Tibial nerve (tissue), 4 donors: Measurements from ENCODE around the gene ZBTB20. TPM values are rescaled to one million over a fixed set of nuclear protein-coding genes. Genes with fewer than 3 reads are reported as not detected.

ENCODE experiments used
- DNase-seq, 2 donors: peaks; one replicate each; pipeline ENCODE4 v3.0.0-alpha.2; 2019; ENCODE audit warnings: low spot score in 2 of 2
- H3K27ac ChIP-seq, 4 donors: fragments of 200-600 bp; sonication (generic) in 3 of 4; one replicate each; pipeline ENCODE4 v1.5.1; 2017 to 2019; ENCODE audit warnings: mild to moderate bottlenecking in 1 of 4
- H3K27me3 ChIP-seq, 2 donors: fragments of 200-600 bp; sonication (generic) in 1 of 2; one replicate each; pipeline versions ENCODE4 v1.5.1 to v1.6.0; 2017 to 2019
- H3K36me3 ChIP-seq, 3 donors: fragments of 200-600 bp; sonication (generic); one replicate each; pipeline ENCODE4 v1.5.1; 2018 to 2019
- H3K4me1 ChIP-seq, 4 donors: fragments of 200-600 bp; sonication (generic) in 3 of 4; one replicate each; pipeline ENCODE4 v1.5.1; 2017 to 2019
- H3K4me3 ChIP-seq, 4 donors: fragments of 200-600 bp; sonication (generic) in 3 of 4; one replicate each; pipeline ENCODE4 v1.5.1; 2017 to 2019; ENCODE audit warnings: mild to moderate bottlenecking in 1 of 4, moderate library complexity in 1 of 4
- H3K9me3 ChIP-seq, 4 donors: fragments of 200-600 bp; sonication (generic) in 3 of 4; one replicate each; pipeline ENCODE4 v1.5.1; 2017 to 2019
- EP300 ChIP-seq, 2 donors: sonication (generic); formaldehyde crosslinking; IDR thresholded peaks; one replicate each; pipeline ENCODE4 v1.6.1; 2017; ENCODE audit warnings: antibody characterized with exemption in 2 of 2, mild to moderate bottlenecking in 1 of 2
- POLR2A ChIP-seq, 2 donors: fragments of 450-650 bp; IDR thresholded peaks; one replicate each; pipeline ENCODE4 v1.6.1; 2017; ENCODE audit warnings: antibody characterized with exemption in 2 of 2, mild to moderate bottlenecking in 2 of 2, moderate library complexity in 2 of 2
- WGBS, 2 donors: methylation state at CpG; one replicate each; pipeline ENCODE4 v1.1.5; 2018; 5-methylcytosine and 5-hydroxymethylcytosine counted together
- total RNA-seq, 4 donors: library from RNA; depleted of rRNA; stranded (reverse); fragments of >200 nt; gene quantifications; one replicate each; pipeline ENCODE4 v1.1.0, GENCODE V29; 2016
- TF ChIP-seq, protein P1 (sequence below), 5 experiments: fragments of 200-600 bp in 3 of 5; fragments of 450-650 bp in 2 of 5; sonication (generic) in 3 of 5; IDR thresholded peaks; one replicate each; pipeline ENCODE4 v1.5.1; 2016 to 2019; ENCODE audit warnings: antibody characterized with exemption in 5 of 5, mild to moderate bottlenecking in 3 of 5, moderate library complexity in 2 of 5

ZBTB20 gene
- total RNA-seq, 4 donors from 2014 or later = 63.3 to 127 (median 102) TPM

DNA sequence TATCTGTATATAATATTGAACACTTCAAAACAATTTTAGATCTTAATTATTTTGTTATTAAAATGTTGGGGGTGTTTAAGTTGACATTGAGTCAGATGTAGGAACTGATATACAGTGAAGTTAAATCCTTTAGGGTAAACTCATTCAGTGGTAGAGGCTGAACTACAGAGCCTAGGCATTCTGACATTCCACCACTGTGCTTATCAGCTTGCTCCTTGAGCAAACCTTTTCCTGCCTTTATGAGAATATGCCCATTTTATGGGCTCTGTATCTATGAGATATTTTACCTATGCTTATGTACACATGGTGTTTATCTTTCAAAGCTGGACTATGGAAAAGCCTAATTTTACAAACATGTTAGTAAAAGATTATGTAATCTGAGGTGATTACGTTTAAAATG is 407.5 kb downstream of the ZBTB20 start:
- WGBS, 2 donors = 89 to 98% methylated on average over 1 of the region's 1 CpG

DNA sequence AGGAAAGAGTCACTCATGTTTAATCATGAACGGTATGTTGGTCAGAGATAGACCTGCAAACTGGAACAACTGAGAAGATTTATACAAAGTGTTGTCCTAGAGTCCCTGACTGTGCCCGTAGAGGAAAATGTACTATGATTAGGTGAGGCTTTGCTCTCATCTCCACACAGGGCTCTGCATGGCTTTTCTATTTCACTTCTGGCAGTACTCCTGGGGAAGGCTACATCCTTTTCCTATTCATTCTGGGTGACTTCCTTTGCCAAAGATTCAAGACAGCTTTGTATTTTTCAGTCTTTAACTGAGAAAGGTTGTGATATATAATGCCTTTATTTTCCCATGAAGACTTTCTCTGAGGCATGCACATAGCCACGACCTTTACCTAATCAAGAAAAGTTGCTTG is 414.7 kb downstream of the ZBTB20 start:
- Histone ChIP-seq H3K9me3 (no peaks in the 10 kb centered on the region), H3K36me3 (no peaks in the 10 kb centered on the region), H3K4me1 (peaks cover 0 to 18% (median 0%) of the 10 kb centered on the region in 4 donors), H3K4me3 (no peak overlapping the region), H3K27me3 (no peaks in the 10 kb centered on the region), H3K27ac (no peak overlapping the region)
- no peak for DNase-seq
- 51 to 54% methylated on average over 3 of the region's 3 CpGs for WGBS, 2 donors
- TF ChIP-seq, protein P1, sequence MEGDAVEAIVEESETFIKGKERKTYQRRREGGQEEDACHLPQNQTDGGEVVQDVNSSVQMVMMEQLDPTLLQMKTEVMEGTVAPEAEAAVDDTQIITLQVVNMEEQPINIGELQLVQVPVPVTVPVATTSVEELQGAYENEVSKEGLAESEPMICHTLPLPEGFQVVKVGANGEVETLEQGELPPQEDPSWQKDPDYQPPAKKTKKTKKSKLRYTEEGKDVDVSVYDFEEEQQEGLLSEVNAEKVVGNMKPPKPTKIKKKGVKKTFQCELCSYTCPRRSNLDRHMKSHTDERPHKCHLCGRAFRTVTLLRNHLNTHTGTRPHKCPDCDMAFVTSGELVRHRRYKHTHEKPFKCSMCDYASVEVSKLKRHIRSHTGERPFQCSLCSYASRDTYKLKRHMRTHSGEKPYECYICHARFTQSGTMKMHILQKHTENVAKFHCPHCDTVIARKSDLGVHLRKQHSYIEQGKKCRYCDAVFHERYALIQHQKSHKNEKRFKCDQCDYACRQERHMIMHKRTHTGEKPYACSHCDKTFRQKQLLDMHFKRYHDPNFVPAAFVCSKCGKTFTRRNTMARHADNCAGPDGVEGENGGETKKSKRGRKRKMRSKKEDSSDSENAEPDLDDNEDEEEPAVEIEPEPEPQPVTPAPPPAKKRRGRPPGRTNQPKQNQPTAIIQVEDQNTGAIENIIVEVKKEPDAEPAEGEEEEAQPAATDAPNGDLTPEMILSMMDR (IDR thresholded peaks at IDR 0.05) = no peak
- TF ChIP-seq EP300 (IDR thresholded peaks at IDR 0.05) (no peak), POLR2A (IDR thresholded peaks at IDR 0.05) (no peak)

More for the DNA sequence above, 407.5 kb downstream of the ZBTB20 start:
- Histone ChIP-seq H3K4me1 (peaks cover 0 to 12% (median 0%) of the 10 kb centered on the region in 4 donors), H3K4me3 (no peak overlapping the region), H3K27me3 (no peaks in the 10 kb centered on the region), H3K27ac (no peak overlapping the region), H3K9me3 (no peaks in the 10 kb centered on the region), H3K36me3 (no peaks in the 10 kb centered on the region)
- DNase-seq = no peak
- TF ChIP-seq, protein P1 (IDR thresholded peaks at IDR 0.05) = no peak
- no peak for TF ChIP-seq EP300 (IDR thresholded peaks at IDR 0.05)
- no peak for TF ChIP-seq POLR2A (IDR thresholded peaks at IDR 0.05)

DNA sequence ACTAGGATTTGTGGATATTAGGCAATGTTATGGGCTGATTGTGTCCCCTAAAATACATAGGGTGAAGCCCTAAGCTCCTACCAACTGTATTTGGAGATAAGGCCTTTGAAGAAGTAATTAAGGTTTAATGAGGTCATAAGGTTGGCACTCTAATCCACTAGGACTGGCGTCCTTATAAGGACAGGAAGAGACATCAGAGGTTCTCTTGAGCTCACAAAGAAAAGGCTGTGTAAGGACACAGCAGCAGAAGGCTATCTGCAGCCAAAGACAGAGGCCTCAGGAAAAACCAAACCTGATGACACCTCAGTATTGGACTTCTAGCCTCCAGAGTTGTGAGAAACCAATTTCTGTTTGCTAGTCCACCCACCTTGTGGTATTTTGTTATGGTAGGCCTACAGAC is 416.7 kb downstream of the ZBTB20 start:
- H3K27ac ChIP-seq = no peak overlapping the region
- TF ChIP-seq, protein P1 (IDR thresholded peaks at IDR 0.05) = no peak
- TF ChIP-seq EP300 (IDR thresholded peaks at IDR 0.05) (no peak), POLR2A (IDR thresholded peaks at IDR 0.05) (no peak)
- H3K27me3 ChIP-seq = no peaks in the 10 kb centered on the region
- no peaks in the 10 kb centered on the region for H3K36me3 ChIP-seq
- H3K9me3 ChIP-seq = no peaks in the 10 kb centered on the region
- no peak overlapping the region for H3K4me3 ChIP-seq
- 58 to 64% methylated on average over 1 of the region's 1 CpG for WGBS, 2 donors
- no peak for DNase-seq
- peaks cover 0 to 22% (median 0%) of the 10 kb centered on the region in 4 donors for H3K4me1 ChIP-seq

DNA sequence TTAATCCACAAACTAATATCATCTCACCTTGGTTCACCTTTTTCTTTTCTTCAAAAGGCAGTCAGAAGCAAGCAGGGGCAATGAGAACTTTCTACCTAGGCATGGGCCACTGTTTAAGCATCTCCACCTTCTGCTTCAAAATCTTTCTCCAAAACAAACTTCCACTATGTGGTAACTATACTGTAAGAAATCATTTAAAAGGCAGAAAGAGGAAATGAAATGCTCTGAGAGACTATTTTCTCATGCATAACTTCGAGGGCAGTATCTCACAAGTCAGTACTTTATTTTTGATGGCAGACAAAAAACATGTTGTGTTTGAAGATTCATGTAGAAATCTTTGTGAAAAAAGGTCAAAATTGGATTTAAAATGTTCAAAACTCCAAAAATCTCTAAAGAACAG is 419.7 kb downstream of the ZBTB20 start:
- no peaks in the 10 kb centered on the region for H3K9me3 ChIP-seq
- H3K27me3 ChIP-seq = no peaks in the 10 kb centered on the region
- TF ChIP-seq EP300 (IDR thresholded peaks at IDR 0.05) (no peak), POLR2A (IDR thresholded peaks at IDR 0.05) (no peak)
- TF ChIP-seq, protein P1 (IDR thresholded peaks at IDR 0.05) = no peak
- no peak overlapping the region for H3K27ac ChIP-seq
- DNase-seq = no peak
- H3K4me3 ChIP-seq = no peak overlapping the region
- H3K4me1 ChIP-seq = peaks cover 0 to 20% (median 0%) of the 10 kb centered on the region in 4 donors
- 19 to 26% methylated on average over 1 of the region's 1 CpG for WGBS, 2 donors
- H3K36me3 ChIP-seq = no peaks in the 10 kb centered on the region

DNA sequence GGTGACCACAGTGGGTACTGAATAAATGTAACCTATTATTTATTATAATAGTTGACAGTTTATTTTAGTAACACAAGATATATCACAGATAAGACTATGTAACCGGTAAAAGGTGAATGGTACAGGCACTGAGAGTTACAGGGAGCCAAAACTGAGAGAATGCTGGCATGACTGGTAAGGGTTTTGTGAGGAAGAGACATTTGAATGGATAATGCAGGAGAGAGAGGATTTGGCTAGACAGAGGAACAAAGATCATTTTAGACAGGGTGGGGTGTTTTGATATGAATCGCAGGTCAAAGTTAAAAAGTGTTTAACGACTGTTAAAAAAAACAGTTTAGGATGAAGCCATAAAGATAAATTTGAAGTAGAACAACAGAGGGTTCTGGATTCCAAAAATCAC is 421.1 kb downstream of the ZBTB20 start:
- H3K27me3 ChIP-seq = no peaks in the 10 kb centered on the region
- no peak for DNase-seq
- 68 to 71% methylated on average over 3 of the region's 3 CpGs for WGBS, 2 donors
- H3K4me3 ChIP-seq = no peak overlapping the region
- no peak overlapping the region for H3K27ac ChIP-seq
- no peaks in the 10 kb centered on the region for H3K36me3 ChIP-seq
- H3K4me1 ChIP-seq = peaks cover 0 to 31% (median 0%) of the 10 kb centered on the region in 4 donors
- H3K9me3 ChIP-seq = no peaks in the 10 kb centered on the region
- TF ChIP-seq POLR2A (IDR thresholded peaks at IDR 0.05) = no peak
- no peak for TF ChIP-seq EP300 (IDR thresholded peaks at IDR 0.05)
- TF ChIP-seq, protein P1 (IDR thresholded peaks at IDR 0.05) = no peak
